GM12878 (cell line): ENCODE results near the gene AGAP1. TPM values are rescaled to one million over a fixed set of nuclear protein-coding genes. Genes with fewer than 3 reads are reported as not detected.

Experiments
- ATAC-seq: fragments of 200-7000 bp; cut with Tn5 transposase; 3 replicates; pipeline ENCODE4 v1.9.1; 2020; ENCODE audit warnings: mild to moderate bottlenecking, moderate library complexity
- BruUV-seq: library from RNA; stranded (reverse); fragments of 400-500 nt; replicated peaks from 2 replicates; lab custom pipeline; 2021; lab: Mats Ljungman, UMichigan
- CTCF ChIA-PET: fragments of 300-600 bp; sonication (Branson Sonifier 250); formaldehyde crosslinking; extraction: SDS; loops from one replicate; lab custom pipeline; 2021; ENCODE audit warnings: inconsistent platforms; lab: Yijun Ruan, JAX
- POLR2A ChIA-PET: fragments of 350-600 bp; formaldehyde crosslinking; extraction: SDS; loops from one replicate; lab custom pipeline; 2021; ENCODE audit warnings: inconsistent platforms; lab: Charles Lee
- RAD21 ChIA-PET: fragments of 300-600 bp; sonication (Branson Sonifier 250); formaldehyde crosslinking; loops from one replicate; lab custom pipeline; 2023; ENCODE audit warnings: antibody characterized with exemption; ENCODE audit not compliant: unreplicated experiment; lab: Charles Lee
- SMC1A ChIA-PET: fragments of 300-600 bp; sonication (Branson Sonifier 250); formaldehyde crosslinking; loops from one replicate; lab custom pipeline; 2023; ENCODE audit not compliant: unreplicated experiment, uncharacterized antibody; lab: Charles Lee
- DNase-seq: peaks from one replicate; pipeline ENCODE4 v3.0.0-alpha.2; 2011; ENCODE audit warnings: low read depth, low spot score
- FAIRE-seq: peaks from 3 replicates; lab custom pipeline; 2011; peaks lifted over from hg19 to GRCh38; lab: Jason Lieb, UNC
- H2AFZ ChIP-seq: 2 replicates; pipeline ENCODE4 v1.6.0; 2011; ENCODE audit warnings: low read depth, low read length, control low read depth; ENCODE audit not compliant: control insufficient read depth
- H3K27ac ChIP-seq: 2 replicates; pipeline ENCODE4 v1.5.1; 2011; ENCODE audit warnings: control low read depth; ENCODE audit not compliant: control insufficient read depth, insufficient read depth
- H3K27me3 ChIP-seq, 2 experiments: replicated peaks in 1 of 2; 2 replicates each; pipeline versions ENCODE4 v1.6.0 to v1.6.1; 2011; ENCODE audit warnings: low read length in 1 of 2; ENCODE audit not compliant: control insufficient read depth in 2 of 2, insufficient read depth in 2 of 2
- H3K36me3 ChIP-seq, 2 experiments: 2 replicates each; pipeline ENCODE4 v1.5.1; 2011; ENCODE audit warnings: low read length in 1 of 2; ENCODE audit not compliant: control insufficient read depth in 2 of 2, insufficient read depth in 2 of 2
- H3K4me1 ChIP-seq: 2 replicates; pipeline ENCODE4 v1.6.1; 2011; ENCODE audit warnings: mild to moderate bottlenecking, low read length, moderate library complexity, mixed read lengths; ENCODE audit not compliant: control insufficient read depth, insufficient read depth
- H3K4me2 ChIP-seq: 2 replicates; pipeline ENCODE4 v1.6.0; 2011; ENCODE audit warnings: control low read depth; ENCODE audit not compliant: control insufficient read depth, insufficient read depth
- H3K4me3 ChIP-seq: fragments of 200-600 bp; sonication (generic); 2 replicates; pipeline ENCODE4 v1.5.1; 2016
- H3K79me2 ChIP-seq: 2 replicates; pipeline ENCODE4 v1.6.0; 2011; ENCODE audit warnings: low read length; ENCODE audit not compliant: control insufficient read depth, insufficient read depth
- H3K9ac ChIP-seq: 2 replicates; pipeline ENCODE4 v1.8.0; 2011; ENCODE audit warnings: low read length, control low read depth, mixed read lengths; ENCODE audit not compliant: control insufficient read depth, insufficient read depth
- H3K9me3 ChIP-seq: replicated peaks from 3 replicates; pipeline ENCODE4 v1.5.1; 2011; ENCODE audit warnings: mild to moderate bottlenecking, low read length; ENCODE audit not compliant: control insufficient read depth, insufficient read depth
- H4K20me1 ChIP-seq: 2 replicates; pipeline ENCODE4 v1.6.0; 2011; ENCODE audit not compliant: control insufficient read depth, insufficient read depth
- BCL11A ChIP-seq: IDR thresholded peaks from 2 replicates; pipeline ENCODE4 v1.6.1; 2011; ENCODE audit warnings: low read depth, low read length
- EZH2 ChIP-seq: IDR thresholded peaks from 2 replicates; pipeline ENCODE4 v1.6.1; 2012; ENCODE audit warnings: low read depth, mild to moderate bottlenecking, control low read depth, inconsistent platforms, low read length, borderline replicate concordance; ENCODE audit not compliant: control insufficient read depth
- HCFC1 ChIP-seq: fragments of 150-350 bp; IDR thresholded peaks from 2 replicates; pipeline ENCODE4 v1.6.1; 2014; ENCODE audit warnings: low read length
- IKZF2 ChIP-seq, 2 experiments: fragments of 450-650 bp; IDR thresholded peaks; 2 replicates each; pipeline ENCODE4 v1.6.1; 2017; ENCODE audit warnings: mild to moderate bottlenecking in 2 of 2, moderate library complexity in 2 of 2
- LARP7 ChIP-seq: fragments of 450-650 bp; IDR thresholded peaks from 2 replicates; pipeline ENCODE4 v1.6.1; 2017; ENCODE audit warnings: mild to moderate bottlenecking
- MEF2B ChIP-seq: fragments of 450-650 bp; IDR thresholded peaks from 2 replicates; pipeline ENCODE4 v1.6.1; 2018; ENCODE audit warnings: mild to moderate bottlenecking, moderate library complexity; ENCODE audit not compliant: partially characterized antibody, poor library complexity, severe bottlenecking
- NR2C2 ChIP-seq: IDR thresholded peaks from 2 replicates; pipeline ENCODE4 v1.6.1; 2011; ENCODE audit warnings: borderline replicate concordance, low read depth; ENCODE audit not compliant: control insufficient read depth, insufficient read length
- POLR2AphosphoS2 ChIP-seq: IDR thresholded peaks from 2 replicates; pipeline ENCODE4 v1.6.1; 2011; ENCODE audit warnings: low read depth, mild to moderate bottlenecking, low read length, improper control_type of control experiment, moderate library complexity
- RAD21 ChIP-seq: IDR thresholded peaks from 2 replicates; pipeline ENCODE4 v1.6.1; 2011; ENCODE audit warnings: mild to moderate bottlenecking, low read depth, low read length, moderate library complexity; ENCODE audit not compliant: insufficient read depth
- SPI1 ChIP-seq: IDR thresholded peaks from 2 replicates; pipeline ENCODE4 v1.6.1; 2011; ENCODE audit warnings: low read depth, mild to moderate bottlenecking, low read length, moderate library complexity, borderline replicate concordance; ENCODE audit not compliant: insufficient read depth
- ZNF207 ChIP-seq: fragments of 450-650 bp; IDR thresholded peaks from 2 replicates; pipeline ENCODE4 v1.6.1; 2014; ENCODE audit warnings: antibody characterized with exemption, mild to moderate bottlenecking, borderline replicate concordance
- ZSCAN29 ChIP-seq: fragments of 450-650 bp; IDR thresholded peaks from 2 replicates; pipeline ENCODE4 v1.6.1; 2017; ENCODE audit warnings: mild to moderate bottlenecking, moderate library complexity
- WGBS: methylation state at CpG from one replicate; pipeline ENCODE4 v1.1.6; 2016; ENCODE audit warnings: low lambda C conversion rate; ENCODE audit not compliant: insufficient replicate concordance, insufficient coverage; ENCODE audit errors: missing lambda C conversion rate; 5-methylcytosine and 5-hydroxymethylcytosine counted together
- in situ Hi-C: fragments of 300-500 bp; cut with MboI; formaldehyde crosslinking; loops from 9 replicates; pipeline ENCODE4 v1.14.3; 2018; ENCODE audit warnings: mixed read lengths
- intact Hi-C: fragments of 100-400 bp; cut with micrococcal nuclease; formaldehyde crosslinking; loops from one replicate; pipeline ENCODE4 v1.14.2; 2022; ENCODE audit not compliant: unreplicated experiment
- polyA plus RNA-seq, 11 experiments: library from polyadenylated mRNA; depleted of rRNA in 4 of 11; unstranded in 6 of 11; stranded (reverse) in 5 of 11; fragments of >200 nt; fragmentation: Nextera tagmentation in 4 of 11; fragmentation: Illumina TruSeq in 1 of 11; extraction: Ambion mirVana in 4 of 11; extraction: Trizol in 1 of 11; gene quantifications; 1 replicate in 1 of 11; 2 replicates in 10 of 11; pipeline versions ENCODE4 v1.2.1 to v1.2.3, GENCODE V29; 2011 to 2016; ENCODE audit warnings: inconsistent platforms in 2 of 11, missing spikeins in 2 of 11, low read depth in 1 of 11
- total RNA-seq, 4 experiments: library from RNA; depleted of rRNA in 3 of 4; stranded (reverse); fragments of >200 nt in 3 of 4; fragmentation: Illumina TruSeq in 1 of 4; extraction: Trizol in 1 of 4; gene quantifications; 2 replicates each; pipeline versions ENCODE4 v1.2.1 to v1.2.3, GENCODE V29; 2013 to 2021
- TF ChIP-seq, protein P1 (sequence below): IDR thresholded peaks from 2 replicates; pipeline ENCODE4 v1.6.1; 2011; ENCODE audit warnings: low read depth, low read length, improper control_type of control experiment, borderline replicate concordance
- TF ChIP-seq, protein P2 (sequence below): IDR thresholded peaks from 2 replicates; pipeline ENCODE4 v1.6.1; 2011; ENCODE audit warnings: low read depth, mild to moderate bottlenecking, low read length, moderate library complexity, borderline replicate concordance; ENCODE audit errors: extremely low read depth

AGAP1 gene
- total and polyA plus RNA-seq, 10 of the 15 experiments (the other 5 are each of a cell fraction or from before 2014, with no cell fraction given) = 0.05 to 0.15 (median 0.06) TPM; not detected in 7

DNA sequence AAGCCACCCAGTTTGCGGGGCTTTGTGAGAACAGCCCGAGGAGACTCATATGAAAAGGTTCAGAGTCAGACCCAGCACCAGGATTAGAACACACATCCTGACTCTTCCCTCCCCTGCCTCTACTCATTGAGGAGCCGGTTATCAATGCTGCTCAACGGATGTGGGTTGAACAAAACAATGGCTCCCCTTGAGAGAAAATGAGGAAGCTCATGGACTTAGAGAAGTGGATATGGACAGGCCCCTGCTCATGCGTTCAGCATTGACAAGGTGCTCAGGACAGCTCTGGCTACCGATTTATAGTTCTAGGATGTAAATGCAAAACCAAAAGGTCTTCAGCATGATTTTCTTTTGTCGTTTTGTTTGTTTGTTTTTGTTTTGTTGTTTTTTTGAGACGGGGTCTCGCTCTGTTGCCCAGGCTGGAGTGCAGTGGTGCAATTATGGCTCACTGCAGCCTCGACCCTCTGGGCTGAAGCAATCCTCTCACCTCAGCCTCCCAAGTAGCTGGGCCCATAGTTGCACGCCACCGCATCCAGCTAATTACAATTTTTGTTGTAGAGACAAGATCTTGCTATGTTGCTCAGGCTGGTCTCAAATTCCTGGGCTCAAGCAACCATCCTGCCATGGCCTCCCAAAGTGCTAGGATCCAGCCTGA, 32.0 kb upstream of the AGAP1 start:
- H3K4me3 ChIP-seq = no peak overlapping the region
- 14% methylated on average over 12 of the region's 12 CpGs for WGBS
- H3K4me2 ChIP-seq = no peak overlapping the region
- DNase-seq (no peak), ATAC-seq (no peak), FAIRE-seq (no peak)
- TF ChIP-seq, protein P1, sequence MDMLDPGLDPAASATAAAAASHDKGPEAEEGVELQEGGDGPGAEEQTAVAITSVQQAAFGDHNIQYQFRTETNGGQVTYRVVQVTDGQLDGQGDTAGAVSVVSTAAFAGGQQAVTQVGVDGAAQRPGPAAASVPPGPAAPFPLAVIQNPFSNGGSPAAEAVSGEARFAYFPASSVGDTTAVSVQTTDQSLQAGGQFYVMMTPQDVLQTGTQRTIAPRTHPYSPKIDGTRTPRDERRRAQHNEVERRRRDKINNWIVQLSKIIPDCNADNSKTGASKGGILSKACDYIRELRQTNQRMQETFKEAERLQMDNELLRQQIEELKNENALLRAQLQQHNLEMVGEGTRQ = no peak
- TF ChIP-seq POLR2AphosphoS2 (no peak), ZNF207 (no peak), BCL11A (no peak), LARP7 (no peak), MEF2B (no peak), EZH2 (no peak), ZSCAN29 (no peak), HCFC1 (no peak), IKZF2 (IDR thresholded peaks at IDR 0.05) (no peak), NR2C2 (no peak), SPI1 (no peak), RAD21 (no peak)
- TF ChIP-seq, protein P2, sequence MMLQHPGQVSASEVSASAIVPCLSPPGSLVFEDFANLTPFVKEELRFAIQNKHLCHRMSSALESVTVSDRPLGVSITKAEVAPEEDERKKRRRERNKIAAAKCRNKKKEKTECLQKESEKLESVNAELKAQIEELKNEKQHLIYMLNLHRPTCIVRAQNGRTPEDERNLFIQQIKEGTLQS = no peak
- ChIA-PET SMC1A (no interaction called here), POLR2A (no interaction called here), RAD21 (no interaction called here), CTCF (no interaction called here)
- BruUV-seq = no TSS peak
- no peak overlapping the region for H3K9ac ChIP-seq
- H3K4me1 ChIP-seq = no peaks in the 10 kb centered on the region
- intact Hi-C loops = no loop called here
- H3K79me2 ChIP-seq = no peaks in the 10 kb centered on the region
- no peak overlapping the region for H2AFZ ChIP-seq
- no peak overlapping the region for H3K27ac ChIP-seq
- H3K36me3 ChIP-seq = no peaks in the 10 kb centered on the region
- no peaks in the 10 kb centered on the region for H3K9me3 ChIP-seq
- H4K20me1 ChIP-seq = no peaks in the 10 kb centered on the region
- in situ Hi-C loops = no loop called here
- no peaks in the 10 kb centered on the region for H3K27me3 ChIP-seq
